Left lobe of liver (tissue), 2 donors: ENCODE measurements around the gene RBPMS2. TPM values are rescaled to one million over a fixed set of nuclear protein-coding genes. Genes with fewer than 3 reads are reported as not detected.

ENCODE experiments used
- ATAC-seq: fragments of 200-7000 bp; cut with Tn5 transposase; one replicate; pipeline ENCODE4 v1.9.1; 2020; ENCODE audit warnings: mild to moderate bottlenecking, moderate library complexity
- DNase-seq: peaks from one replicate; pipeline ENCODE4 v3.0.0-alpha.2; 2020; ENCODE audit warnings: low spot score
- total RNA-seq: library from RNA; stranded (reverse); gene quantifications from one replicate; pipeline ENCODE4 v1.2.1, GENCODE V29; 2021
- donor health status: DM: no; HTN: no; CAD: no; lungs with moderate emphysema.
- donor health status: DM: no; HTN: yes; CAD: no.

Gene RBPMS2
- total RNA-seq, 1 donor from 2014 or later: 7.5 TPM

GRCh38 chr15:64731805-64732151, 43.6 kb downstream of the RBPMS2 start:
- DNase-seq (no peak), ATAC-seq (peak; percentile 2)

GRCh38 chr15:64731012-64731804, 44.2 kb downstream of the RBPMS2 start:
- ATAC-seq: peak; percentile 90
- DNase-seq: peak; percentile 91

GRCh38 chr15:64730151-64730550, 45.2 kb downstream of the RBPMS2 start:
- no peak for DNase-seq
- no peak for ATAC-seq

- DNase-seq (no peak), ATAC-seq (peak; percentile 67)
Measured at GRCh38 chr15:64720188-64720587, 55.2 kb downstream of the RBPMS2 start.

- DNase-seq: no peak
- no peak for ATAC-seq
Measured at GRCh38 chr15:64717735-64718495, 57.5 kb downstream of the RBPMS2 start.

GRCh38 chr15:64717130-64717529, 58.3 kb downstream of the RBPMS2 start:
- ATAC-seq (no peak), DNase-seq (no peak)

- DNase-seq (no peak), ATAC-seq (no peak)
Measured at GRCh38 chr15:64716452-64716851, 58.9 kb downstream of the RBPMS2 start.

GRCh38 chr15:64713592-64713991, 61.8 kb downstream of the RBPMS2 start:
- peak; percentile 87 for ATAC-seq
- DNase-seq: no peak

- ATAC-seq (no peak), DNase-seq (no peak)
Measured at GRCh38 chr15:64712353-64712752, 63.0 kb downstream of the RBPMS2 start.

- no peak for ATAC-seq
- no peak for DNase-seq
Measured at GRCh38 chr15:64710676-64711428, 64.5 kb downstream of the RBPMS2 start.

GRCh38 chr15:64706011-64706911, 69.1 kb downstream of the RBPMS2 start:
- DNase-seq (no peak), ATAC-seq (peak; percentile 1)

GRCh38 chr15:64705006-64705405, 70.4 kb downstream of the RBPMS2 start:
- ATAC-seq: peak; percentile 55
- peak; percentile 61 for DNase-seq

GRCh38 chr15:64703632-64703959, 71.8 kb downstream of the RBPMS2 start:
- ATAC-seq (peak; percentile 7), DNase-seq (no peak)

- ATAC-seq (peak; percentile 86), DNase-seq (peak; percentile 97)
Measured at GRCh38 chr15:64702816-64703631, 72.4 kb downstream of the RBPMS2 start.

- DNase-seq (no peak), ATAC-seq (no peak)
Measured at GRCh38 chr15:64701482-64702184, 73.8 kb downstream of the RBPMS2 start.

GRCh38 chr15:64701051-64701450, 74.3 kb downstream of the RBPMS2 start:
- ATAC-seq: no peak
- no peak for DNase-seq

- ATAC-seq: peak; percentile 8
Measured at GRCh38 chr15:64699751-64700388, 75.5 kb downstream of the RBPMS2 start.

GRCh38 chr15:64698823-64699222, 76.6 kb downstream of the RBPMS2 start:
- ATAC-seq (no peak), DNase-seq (no peak)

More at GRCh38 chr15:64699751-64700388, 75.5 kb downstream of the RBPMS2 start:
- DNase-seq: no peak
